WERI-Rb-1 (cell line): ENCODE results near the gene BEND3.

Experiments used
- DNase-seq: peaks from one replicate; pipeline ENCODE4 v3.0.0-alpha.2; 2020
- H3K27ac ChIP-seq: fragments of 250-450 bp; sonication (Bioruptor Pico); 2 replicates; pipeline ENCODE4 v1.5.1; 2020; ENCODE audit warnings: mild to moderate bottlenecking, moderate library complexity
- H3K27me3 ChIP-seq: fragments of 250-450 bp; sonication (Bioruptor Pico); 2 replicates; pipeline ENCODE4 v1.5.1; 2021; ENCODE audit warnings: mild to moderate bottlenecking, low read depth, moderate library complexity; ENCODE audit not compliant: insufficient read depth, severe bottlenecking
- H3K36me3 ChIP-seq: fragments of 250-450 bp; sonication (Bioruptor Pico); 2 replicates; pipeline ENCODE4 v1.5.1; 2020; ENCODE audit warnings: mild to moderate bottlenecking, moderate library complexity
- H3K4me3 ChIP-seq: 2 replicates; pipeline ENCODE4 v1.5.1; 2011; ENCODE audit warnings: low read depth, mild to moderate bottlenecking, control low read depth, low read length
- H3K9me3 ChIP-seq: fragments of 250-450 bp; sonication (Bioruptor Pico); 2 replicates; pipeline ENCODE4 v1.5.1; 2021; ENCODE audit warnings: mild to moderate bottlenecking, moderate library complexity; ENCODE audit not compliant: severe bottlenecking
- TF ChIP-seq, protein P1 (sequence below): IDR thresholded peaks from 2 replicates; pipeline ENCODE4 v1.5.1; 2011; ENCODE audit warnings: low read depth, mild to moderate bottlenecking, control low read depth, inconsistent platforms, low read length

The BEND3 gene

DNA sequence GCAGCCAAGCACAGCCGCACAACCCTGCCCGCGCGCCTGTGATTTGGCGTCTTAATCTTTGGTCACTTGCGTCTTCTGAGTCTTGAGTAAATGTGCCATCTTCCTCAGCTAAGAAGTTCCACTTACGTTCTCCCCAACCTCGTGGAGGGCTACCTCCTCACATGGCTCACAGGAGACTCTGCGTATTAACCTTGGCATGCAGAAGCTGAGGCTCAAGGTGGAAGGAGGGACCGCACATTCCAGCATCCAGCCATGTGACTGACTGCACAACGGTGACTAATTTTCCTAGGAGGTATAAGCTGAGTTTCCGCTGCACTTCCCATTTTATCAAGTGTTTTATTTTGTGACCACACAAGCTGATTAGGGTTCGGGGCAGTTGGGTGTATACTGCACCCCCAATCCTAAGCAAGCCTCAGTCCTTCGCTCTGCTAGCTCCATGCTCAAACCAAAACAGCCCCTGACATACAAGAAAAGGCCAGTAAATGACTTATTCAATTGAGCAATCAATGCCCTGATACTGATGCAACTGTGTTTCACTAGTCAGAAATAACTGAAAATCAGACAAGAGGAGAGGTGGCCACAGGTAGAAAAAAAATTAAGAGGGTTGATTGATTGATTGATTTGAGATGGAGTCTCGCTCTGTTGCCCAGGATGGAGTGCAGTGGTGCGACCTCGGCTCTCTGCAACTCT, 7.0 kb downstream of the BEND3 start:
- H3K27ac ChIP-seq = no peak overlapping the region
- TF ChIP-seq, protein P1, sequence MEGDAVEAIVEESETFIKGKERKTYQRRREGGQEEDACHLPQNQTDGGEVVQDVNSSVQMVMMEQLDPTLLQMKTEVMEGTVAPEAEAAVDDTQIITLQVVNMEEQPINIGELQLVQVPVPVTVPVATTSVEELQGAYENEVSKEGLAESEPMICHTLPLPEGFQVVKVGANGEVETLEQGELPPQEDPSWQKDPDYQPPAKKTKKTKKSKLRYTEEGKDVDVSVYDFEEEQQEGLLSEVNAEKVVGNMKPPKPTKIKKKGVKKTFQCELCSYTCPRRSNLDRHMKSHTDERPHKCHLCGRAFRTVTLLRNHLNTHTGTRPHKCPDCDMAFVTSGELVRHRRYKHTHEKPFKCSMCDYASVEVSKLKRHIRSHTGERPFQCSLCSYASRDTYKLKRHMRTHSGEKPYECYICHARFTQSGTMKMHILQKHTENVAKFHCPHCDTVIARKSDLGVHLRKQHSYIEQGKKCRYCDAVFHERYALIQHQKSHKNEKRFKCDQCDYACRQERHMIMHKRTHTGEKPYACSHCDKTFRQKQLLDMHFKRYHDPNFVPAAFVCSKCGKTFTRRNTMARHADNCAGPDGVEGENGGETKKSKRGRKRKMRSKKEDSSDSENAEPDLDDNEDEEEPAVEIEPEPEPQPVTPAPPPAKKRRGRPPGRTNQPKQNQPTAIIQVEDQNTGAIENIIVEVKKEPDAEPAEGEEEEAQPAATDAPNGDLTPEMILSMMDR = no peak
- H3K9me3 ChIP-seq = no peaks in the 10 kb centered on the region
- H3K4me3 ChIP-seq = no peak overlapping the region
- H3K27me3 ChIP-seq = no peaks in the 10 kb centered on the region
- no peaks in the 10 kb centered on the region; the same call in 1 of the 2 replicates for H3K36me3 ChIP-seq
- no peak for DNase-seq

DNA sequence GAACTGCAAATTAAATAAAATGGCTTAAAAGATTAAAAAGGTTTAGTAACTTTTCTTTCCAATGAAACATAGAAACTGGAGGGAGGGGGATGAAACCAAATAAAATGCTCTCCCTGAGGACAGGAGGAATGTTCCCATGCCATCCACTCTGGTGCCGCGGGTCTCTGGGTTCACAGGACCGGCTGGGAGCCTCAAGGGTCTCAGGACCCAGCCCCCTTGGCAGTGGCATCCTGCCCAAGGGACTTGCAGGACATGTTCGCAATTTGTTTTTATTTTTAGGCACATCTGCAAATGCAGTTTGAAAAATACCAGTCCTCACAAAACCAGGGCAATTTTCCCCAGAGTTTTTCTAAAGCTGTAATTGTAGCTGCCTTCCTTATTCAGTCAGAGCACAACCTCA, 7.5 kb downstream of the BEND3 start:
- H3K36me3 ChIP-seq = no peaks in the 10 kb centered on the region; the same call in 1 of the 2 replicates
- H3K27me3 ChIP-seq = no peaks in the 10 kb centered on the region
- TF ChIP-seq, protein P1 = no peak
- DNase-seq = no peak
- no peak overlapping the region for H3K4me3 ChIP-seq
- H3K27ac ChIP-seq = no peak overlapping the region
- H3K9me3 ChIP-seq = no peaks in the 10 kb centered on the region

DNA sequence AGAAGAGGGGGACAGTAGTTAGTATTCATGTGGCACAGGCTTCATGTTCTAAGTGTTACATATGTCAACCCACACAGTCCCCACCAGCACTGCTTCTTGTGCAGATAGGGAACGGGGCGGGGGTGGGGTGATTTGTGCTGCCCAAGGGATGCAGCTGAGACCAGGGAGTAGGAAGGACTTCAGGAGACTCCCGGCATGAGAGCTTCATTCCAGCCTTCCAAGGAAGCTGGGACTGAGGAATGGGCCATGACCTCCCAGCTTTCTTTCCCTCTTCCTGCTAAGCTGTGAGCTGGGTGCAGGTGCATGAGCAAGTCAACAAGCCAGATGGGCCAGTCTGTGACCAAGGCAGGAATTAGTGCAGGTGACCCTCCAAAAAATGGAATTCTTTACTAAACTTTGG, 9.2 kb downstream of the BEND3 start:
- no peak overlapping the region for H3K4me3 ChIP-seq

DNA sequence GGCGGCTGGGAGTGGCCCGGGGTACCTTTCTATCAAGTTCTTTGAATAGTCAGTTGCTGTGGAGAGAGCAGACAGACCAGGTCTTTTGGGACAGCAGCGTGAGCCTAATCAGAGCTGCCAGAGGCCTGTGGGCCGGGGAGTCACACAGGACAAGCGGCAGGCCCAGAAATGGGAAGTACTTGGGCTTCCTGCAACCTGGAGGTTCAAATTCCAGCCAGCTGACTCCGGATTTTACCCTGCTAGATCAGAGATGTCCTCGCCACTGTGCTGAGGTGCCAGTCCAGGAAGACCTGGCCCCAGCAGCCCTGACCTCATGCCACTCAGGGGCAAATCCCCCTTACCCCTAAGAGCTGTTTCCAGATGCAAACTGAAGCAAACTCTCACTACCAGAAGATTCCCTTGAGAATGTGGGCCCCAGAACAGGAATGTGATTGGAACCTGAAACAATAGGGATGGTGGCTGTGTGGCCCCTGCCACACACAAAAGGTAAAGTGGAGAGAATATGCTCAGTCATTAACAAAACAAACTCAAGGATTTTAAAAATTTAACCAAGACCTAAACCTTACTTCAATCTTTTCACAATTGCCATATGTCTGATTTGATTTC, 9.7 kb downstream of the BEND3 start:
- Histone ChIP-seq H3K27ac (no peak overlapping the region), H3K36me3 (no peaks in the 10 kb centered on the region), H3K9me3 (no peaks in the 10 kb centered on the region), H3K4me3 (no peak overlapping the region), H3K27me3 (no peaks in the 10 kb centered on the region)
- TF ChIP-seq, protein P1 = no peak
- no peak for DNase-seq

More for the DNA sequence above, 9.2 kb downstream of the BEND3 start:
- H3K9me3 ChIP-seq = no peaks in the 10 kb centered on the region
- no peak overlapping the region for H3K27ac ChIP-seq
- no peak for DNase-seq
- no peaks in the 10 kb centered on the region for H3K36me3 ChIP-seq
- no peaks in the 10 kb centered on the region for H3K27me3 ChIP-seq
- TF ChIP-seq, protein P1 = no peak

DNA sequence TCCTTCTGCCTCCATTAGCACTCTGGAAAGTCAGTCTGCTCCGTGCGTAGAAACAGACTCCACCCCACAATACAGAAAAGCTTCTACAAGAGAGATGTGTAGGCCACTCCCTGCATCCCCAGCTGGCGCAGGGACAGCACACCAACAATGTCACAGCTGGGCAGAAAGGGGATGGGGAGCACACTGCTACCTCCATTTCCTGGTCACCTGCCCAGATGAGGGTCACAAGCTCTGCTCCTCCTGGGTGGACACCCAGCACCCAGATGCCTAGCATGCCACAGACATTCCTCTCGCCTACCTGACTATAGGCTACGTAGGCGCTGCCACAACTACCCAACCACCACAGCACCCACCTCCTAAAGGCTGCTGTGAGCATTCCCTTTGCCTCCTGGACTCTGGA, 12.2 kb downstream of the BEND3 start:
- Histone ChIP-seq H3K4me3 (no peak overlapping the region), H3K36me3 (no peaks in the 10 kb centered on the region), H3K9me3 (no peaks in the 10 kb centered on the region), H3K27me3 (no peaks in the 10 kb centered on the region), H3K27ac (no peak overlapping the region)
- no peak for DNase-seq
- TF ChIP-seq, protein P1 = no peak
